ENCODE results near the gene LILRB2.
"Not testable (repeated sequence)": the region's sequence is repeated elsewhere in the genome, so short reads cannot be mapped to it uniquely, and the experiment has no call there.

LILRB2 gene

GRCh38 chr19:54307389-54308020, 26.6 kb upstream of the LILRB2 start:
- in situ Hi-C loops (cut with MboI; ENCODE audit: low sequenced_read_pairs) = no loop called here

- in situ Hi-C loops (cut with MboI; ENCODE audit: low sequenced_read_pairs) = no loop called here
These were observed 24.2 kb upstream of the LILRB2 start for GRCh38 chr19:54305141-54305540.

GRCh38 chr19:54302257-54302656, 21.3 kb upstream of the LILRB2 start:
- in situ Hi-C loops (cut with MboI; ENCODE audit: low sequenced_read_pairs) = no loop called here

- in situ Hi-C loops (cut with MboI; ENCODE audit: low sequenced_read_pairs) = loop anchor here (5.0 kb wide), 1 partner anchor 278 kb away; no protein-coding TSS in a partner anchor
These were observed 18.6 kb upstream of the LILRB2 start for GRCh38 chr19:54299515-54299914.

GRCh38 chr19:54299126-54299498, 18.2 kb upstream of the LILRB2 start:
- in situ Hi-C loops (cut with MboI; ENCODE audit: low sequenced_read_pairs) = loop anchor here (5.0 kb wide), 1 partner anchor 278 kb away; no protein-coding TSS in a partner anchor

- in situ Hi-C loops (cut with MboI; ENCODE audit: low sequenced_read_pairs) = loop anchor here (5.0 kb wide), 1 partner anchor 279 kb away; no protein-coding TSS in a partner anchor
These were observed 17.6 kb upstream of the LILRB2 start for GRCh38 chr19:54298357-54299125.

- in situ Hi-C loops (cut with MboI; ENCODE audit: low sequenced_read_pairs) = loop anchor here (5.0 kb wide), 1 partner anchor 279 kb away; no protein-coding TSS in a partner anchor
These were observed 16.9 kb upstream of the LILRB2 start for GRCh38 chr19:54297759-54298305.

GRCh38 chr19:54294539-54294938, 13.6 kb upstream of the LILRB2 start:
- in situ Hi-C loops (cut with MboI; ENCODE audit: low sequenced_read_pairs) = no loop called here

- in situ Hi-C loops (cut with MboI; ENCODE audit: low sequenced_read_pairs) = not testable (repeated sequence)
These were observed 8.2 kb upstream of the LILRB2 start for GRCh38 chr19:54289160-54289559.

GRCh38 chr19:54287456-54287855, 6.5 kb upstream of the LILRB2 start:
- in situ Hi-C loops (cut with MboI; ENCODE audit: low sequenced_read_pairs) = no loop called here

- in situ Hi-C loops (cut with MboI; ENCODE audit: low sequenced_read_pairs) = not testable (repeated sequence)
These were observed 5.4 kb upstream of the LILRB2 start for GRCh38 chr19:54286283-54286682.

- in situ Hi-C loops (cut with MboI; ENCODE audit: low sequenced_read_pairs) = not testable (repeated sequence)
These were observed 4.6 kb upstream of the LILRB2 start for GRCh38 chr19:54285427-54286056.

- in situ Hi-C loops (cut with MboI; ENCODE audit: low sequenced_read_pairs) = no loop called here
These were observed 2.0 kb upstream of the LILRB2 start for GRCh38 chr19:54282686-54283470.

GRCh38 chr19:54281729-54282075, 792 bp upstream of the LILRB2 start:
- in situ Hi-C loops (cut with MboI; ENCODE audit: low sequenced_read_pairs) = not testable (repeated sequence)

- in situ Hi-C loops (cut with MboI; ENCODE audit: low sequenced_read_pairs) = not testable (repeated sequence)
These were observed 469 bp downstream of the LILRB2 start for GRCh38 chr19:54280441-54280840.

- in situ Hi-C loops (cut with MboI; ENCODE audit: low sequenced_read_pairs) = not testable (repeated sequence)
These were observed 885 bp downstream of the LILRB2 start for GRCh38 chr19:54280025-54280424.

GRCh38 chr19:54279406-54279962, 1.4 kb downstream of the LILRB2 start:
- in situ Hi-C loops (cut with MboI; ENCODE audit: low sequenced_read_pairs) = no loop called here

GRCh38 chr19:54278571-54279195, 2.2 kb downstream of the LILRB2 start:
- in situ Hi-C loops (cut with MboI; ENCODE audit: low sequenced_read_pairs) = not testable (repeated sequence)

- in situ Hi-C loops (cut with MboI; ENCODE audit: low sequenced_read_pairs) = not testable (repeated sequence)
These were observed 2.9 kb downstream of the LILRB2 start for GRCh38 chr19:54278056-54278455.

GRCh38 chr19:54277111-54277615, 3.7 kb downstream of the LILRB2 start:
- in situ Hi-C loops (cut with MboI; ENCODE audit: low sequenced_read_pairs) = not testable (repeated sequence)

All from HL-60/S4 (cell line).